Spinal cord (tissue), 10 donors: Measurements from ENCODE around the gene AMN. TPM values are rescaled to one million over a fixed set of nuclear protein-coding genes. Genes with fewer than 3 reads are reported as not detected.

Experiments used
- DNase-seq, 6 donors: peaks; one replicate each; pipeline versions ENCODE4 v3.0.0 to v3.0.0-alpha.2; 2013 to 2015; ENCODE audit warnings: low spot score in 6 of 6, low read depth in 4 of 6
- H3K27ac ChIP-seq: one replicate; pipeline ENCODE4 v1.5.1; 2013; ENCODE audit warnings: low read depth, low read length, control low read depth
- H3K27me3 ChIP-seq: one replicate; pipeline ENCODE4 v1.6.1; 2013; ENCODE audit warnings: low read length; ENCODE audit not compliant: control insufficient read depth, insufficient read depth
- H3K36me3 ChIP-seq: one replicate; pipeline ENCODE4 v1.6.1; 2013; ENCODE audit warnings: low read length; ENCODE audit not compliant: control insufficient read depth, insufficient read depth
- H3K4me1 ChIP-seq: one replicate; pipeline ENCODE4 v1.6.1; 2013; ENCODE audit warnings: low read length; ENCODE audit not compliant: control insufficient read depth, insufficient read depth
- H3K4me3 ChIP-seq: one replicate; pipeline ENCODE4 v1.5.1; 2013; ENCODE audit warnings: low read depth, low read length, control low read depth
- H3K9me3 ChIP-seq: one replicate; pipeline ENCODE4 v1.6.1; 2013; ENCODE audit warnings: low read length; ENCODE audit not compliant: control insufficient read depth, insufficient read depth
- WGBS: methylation state at CpG from one replicate; pipeline ENCODE4 v1.1.5; 2013; ENCODE audit warnings: missing lambda C conversion rate; ENCODE audit not compliant: insufficient coverage; 5-methylcytosine and 5-hydroxymethylcytosine counted together
- polyA plus RNA-seq, 2 donors: library from polyadenylated mRNA; unstranded; fragments of 120-200 nt; gene quantifications; one replicate each; pipeline ENCODE4 v1.2.1, GENCODE V29; 2013; ENCODE audit not compliant: insufficient read length in 2 of 2
- total RNA-seq, 2 donors: library from RNA; depleted of rRNA in 1 of 2; stranded (reverse); fragments of 120-200 nt in 1 of 2; fragments of >200 nt in 1 of 2; gene quantifications; one replicate each; pipeline versions ENCODE4 v1.2.3 to v1.2.4, GENCODE V29; 2013 to 2014
- donor health status: healthy.

The AMN gene
- total and polyA plus RNA-seq, 4 donors = 0.20 to 4.0 (median 1.5) TPM

DNA sequence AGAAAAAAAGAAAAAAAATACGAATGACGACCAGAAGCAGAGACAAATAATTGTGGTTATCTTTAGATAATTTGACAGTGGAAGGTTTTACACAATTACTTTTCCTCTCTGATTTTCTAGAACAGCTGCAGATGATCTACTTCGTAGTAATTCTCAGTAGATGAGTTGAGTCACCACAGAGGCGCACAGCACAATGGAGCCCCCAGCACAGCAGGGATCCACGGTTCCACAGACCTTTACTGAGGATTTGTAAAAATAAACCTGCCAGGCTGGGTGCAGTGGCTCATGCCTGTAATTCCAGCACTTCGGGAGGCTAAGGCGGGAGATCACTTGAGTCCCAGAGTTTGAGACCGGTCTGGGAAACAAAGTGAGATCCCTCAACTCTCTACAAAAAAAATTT, 29.3 kb downstream of the AMN start:
- no peaks in the 10 kb centered on the region for H3K9me3 ChIP-seq
- 97% methylated on average over 6 of the region's 8 CpGs for WGBS
- H3K4me3 ChIP-seq = no peak overlapping the region
- peaks cover 33% of the 10 kb centered on the region for H3K4me1 ChIP-seq
- H3K27ac ChIP-seq = no peak overlapping the region
- DNase-seq = no peak
- peaks cover 89% of the 10 kb centered on the region for H3K36me3 ChIP-seq
- no peaks in the 10 kb centered on the region for H3K27me3 ChIP-seq

GRCh38 chr14:102952276-102952675, 29.8 kb downstream of the AMN start:
- 94% methylated on average over 6 of the region's 6 CpGs for WGBS
- Histone ChIP-seq H3K4me1 (peaks cover 33% of the 10 kb centered on the region), H3K9me3 (no peaks in the 10 kb centered on the region), H3K4me3 (no peak overlapping the region), H3K27me3 (no peaks in the 10 kb centered on the region), H3K36me3 (peaks cover 87% of the 10 kb centered on the region), H3K27ac (no peak overlapping the region)
- no peak for DNase-seq

- H3K4me1 ChIP-seq = peaks cover 33% of the 10 kb centered on the region
- WGBS = 94% methylated on average over 15 of the region's 15 CpGs
- no peak overlapping the region for H3K27ac ChIP-seq
- H3K4me3 ChIP-seq = no peak overlapping the region
- H3K9me3 ChIP-seq = no peaks in the 10 kb centered on the region
- H3K36me3 ChIP-seq = peaks cover 88% of the 10 kb centered on the region
- H3K27me3 ChIP-seq = no peaks in the 10 kb centered on the region
- no peak for DNase-seq
These were observed 30.6 kb downstream of the AMN start for GRCh38 chr14:102953100-102953499.

GRCh38 chr14:102954081-102954789, 31.8 kb downstream of the AMN start:
- Histone ChIP-seq H3K36me3 (peaks cover 89% of the 10 kb centered on the region), H3K4me1 (peaks cover 26% of the 10 kb centered on the region), H3K4me3 (no peak overlapping the region), H3K27ac (no peak overlapping the region), H3K9me3 (no peaks in the 10 kb centered on the region), H3K27me3 (no peaks in the 10 kb centered on the region)
- DNase-seq = no peak
- WGBS = 95% methylated on average over 13 of the region's 18 CpGs

DNA sequence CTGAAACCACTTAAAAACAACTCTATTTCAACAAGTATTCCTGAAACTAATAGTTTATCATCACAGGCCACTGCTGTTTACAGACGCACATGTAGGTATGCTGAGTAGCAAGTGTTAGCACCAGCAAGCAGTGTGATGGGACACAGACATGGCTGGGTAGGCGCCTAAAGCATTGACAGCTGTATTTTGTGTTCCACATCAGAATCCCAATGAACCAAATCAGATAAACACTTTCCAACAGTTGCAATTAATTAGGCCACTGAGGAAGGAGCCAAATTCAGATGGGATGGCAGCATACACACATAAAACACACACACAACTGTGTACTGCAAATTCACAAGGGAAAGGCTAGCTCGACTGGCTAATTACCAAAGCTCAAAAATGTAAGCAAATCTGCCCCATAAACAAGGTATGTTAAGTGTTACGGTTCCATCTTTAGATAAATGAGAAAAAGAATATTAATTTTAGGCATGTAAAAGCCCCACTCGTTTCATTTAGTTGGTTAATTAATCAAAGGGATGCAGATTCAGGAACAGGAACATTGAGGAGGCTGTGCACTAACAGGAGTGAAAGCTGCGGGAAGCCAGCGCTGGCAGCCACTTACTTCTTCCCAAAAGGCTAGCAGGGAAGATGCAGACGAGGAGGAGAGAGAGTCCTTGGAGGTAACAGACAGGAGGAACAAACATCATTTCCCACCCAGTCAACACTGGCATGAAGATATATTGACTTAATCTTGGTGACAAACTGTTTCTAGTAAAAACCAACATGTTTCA, 33.4 kb downstream of the AMN start:
- Histone ChIP-seq H3K27me3 (no peaks in the 10 kb centered on the region), H3K27ac (no peak overlapping the region), H3K9me3 (no peaks in the 10 kb centered on the region), H3K4me3 (no peak overlapping the region), H3K4me1 (peaks cover 10% of the 10 kb centered on the region), H3K36me3 (peaks cover 87% of the 10 kb centered on the region)
- peak in 2 of 6 donors; percentile 30 to 82 for DNase-seq
- 55% methylated on average over 3 of the region's 8 CpGs for WGBS

GRCh38 chr14:102957222-102957621, 34.8 kb downstream of the AMN start:
- no peaks in the 10 kb centered on the region for H3K27me3 ChIP-seq
- no peaks in the 10 kb centered on the region for H3K9me3 ChIP-seq
- 93% methylated on average over 8 of the region's 10 CpGs for WGBS
- no peak for DNase-seq
- no peak overlapping the region for H3K27ac ChIP-seq
- H3K36me3 ChIP-seq = peaks cover 87% of the 10 kb centered on the region
- H3K4me1 ChIP-seq = peaks cover 2% of the 10 kb centered on the region
- no peak overlapping the region for H3K4me3 ChIP-seq

- Histone ChIP-seq H3K9me3 (no peaks in the 10 kb centered on the region), H3K4me3 (no peak overlapping the region), H3K27ac (no peak overlapping the region), H3K27me3 (no peaks in the 10 kb centered on the region), H3K4me1 (peaks cover 2% of the 10 kb centered on the region), H3K36me3 (peaks cover 84% of the 10 kb centered on the region)
- DNase-seq = no peak
- WGBS = 96% methylated on average over 5 of the region's 10 CpGs
These were observed 36.0 kb downstream of the AMN start for GRCh38 chr14:102958461-102958860.

- H3K4me3 ChIP-seq = no peak overlapping the region
- peaks cover 5% of the 10 kb centered on the region for H3K4me1 ChIP-seq
- no peaks in the 10 kb centered on the region for H3K27me3 ChIP-seq
- 94% methylated on average over 8 of the region's 9 CpGs for WGBS
- H3K27ac ChIP-seq = no peak overlapping the region
- peaks cover 86% of the 10 kb centered on the region for H3K36me3 ChIP-seq
- DNase-seq = no peak
- H3K9me3 ChIP-seq = no peaks in the 10 kb centered on the region
These were observed 39.7 kb downstream of the AMN start for GRCh38 chr14:102962111-102962627.

DNA sequence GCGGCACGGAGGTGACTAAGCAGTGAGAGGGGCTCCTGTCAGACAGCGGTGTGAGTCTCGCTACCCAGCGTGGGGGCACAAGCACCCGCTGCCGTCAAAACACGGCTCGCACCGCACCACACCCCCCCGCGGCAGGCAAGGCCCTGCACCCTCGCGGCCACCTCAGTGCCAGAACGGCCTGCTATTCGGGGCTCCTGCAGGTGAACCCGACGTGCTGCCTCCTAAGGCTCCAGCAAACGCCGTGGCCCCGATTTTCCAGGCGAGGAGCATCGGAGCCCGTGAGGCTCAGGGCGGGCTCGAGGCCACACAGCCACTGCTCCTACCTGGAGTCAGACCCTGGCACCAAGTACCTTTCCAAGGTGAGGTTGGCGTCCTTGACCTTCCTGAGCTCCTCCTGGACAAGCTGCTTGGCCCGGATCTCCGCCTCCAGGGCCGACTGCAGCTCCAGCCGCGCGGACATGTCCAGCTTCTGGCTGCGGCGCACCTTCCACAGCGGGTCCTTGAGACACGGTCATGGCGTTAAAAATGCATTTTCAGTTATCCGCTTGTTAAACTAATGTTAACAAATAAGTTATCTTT, 41.8 kb downstream of the AMN start:
- H3K27me3 ChIP-seq = no peaks in the 10 kb centered on the region
- no peak overlapping the region for H3K27ac ChIP-seq
- H3K36me3 ChIP-seq = peaks cover 86% of the 10 kb centered on the region
- H3K4me3 ChIP-seq = no peak overlapping the region
- DNase-seq = no peak
- no peaks in the 10 kb centered on the region for H3K9me3 ChIP-seq
- WGBS = 96% methylated on average over 32 of the region's 39 CpGs
- H3K4me1 ChIP-seq = peaks cover 8% of the 10 kb centered on the region
